ENCODE results near the gene PODXL2. TPM values are rescaled to one million over a fixed set of nuclear protein-coding genes. Genes with fewer than 3 reads are reported as not detected.

The PODXL2 gene
- total RNA-seq, 2 experiments from 2014 or later: 4.0 to 4.2 TPM

DNA sequence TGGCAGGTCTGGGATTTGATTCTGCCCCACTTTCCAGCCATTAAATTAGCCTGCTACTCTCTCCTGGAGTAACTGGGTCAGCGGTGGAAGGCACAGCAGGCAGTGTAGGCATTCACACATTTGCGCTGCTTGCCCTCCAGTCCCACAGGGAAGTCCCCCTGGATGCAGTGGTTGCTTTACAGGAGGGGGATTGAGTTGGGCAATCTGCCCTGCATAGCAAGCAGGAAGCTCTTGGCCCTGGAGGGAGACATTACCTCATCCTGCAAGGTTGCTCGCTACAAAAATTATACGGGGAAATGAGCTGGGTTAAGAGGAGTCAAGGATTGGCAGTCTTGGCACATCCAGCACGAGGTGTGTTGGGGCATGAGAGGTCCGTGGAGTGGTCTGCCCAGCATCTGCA lies 16.0 kb upstream of the PODXL2 start:
- CTCF ChIA-PET: no interaction called here
- intact Hi-C loops (cut with DNase I, micrococcal nuclease): no loop called here
- H3K27ac ChIP-seq (ENCODE audit: low read depth in 1 of 2, low read length in 2 of 2): no peak overlapping the region
- no peaks in the 10 kb centered on the region for H3K9me3 ChIP-seq (ENCODE audit: control insufficient read depth in 1 of 2, insufficient read depth in 1 of 2, low read length in 2 of 2)
- H3K4me3 Mint-ChIP-seq: no peak overlapping the region
- no peak overlapping the region for H3K27ac Mint-ChIP-seq
- DNase-seq (no peak), ATAC-seq (ENCODE audit: poor library complexity) (no peak)
- POLR2A ChIA-PET: no interaction called here
- no peaks in the 10 kb centered on the region for H3K4me1 Mint-ChIP-seq (ENCODE audit: low read depth)
- H3K9me3 Mint-ChIP-seq: no peaks in the 10 kb centered on the region
- no peaks in the 10 kb centered on the region for H3K27me3 Mint-ChIP-seq
- TF ChIP-seq CTCF (IDR thresholded peaks at IDR 0.05): no peak
- H3K4me3 ChIP-seq (ENCODE audit: low read length): no peak overlapping the region
- H3K4me1 ChIP-seq (ENCODE audit: insufficient read depth, low read length): no peaks in the 10 kb centered on the region
- peaks cover 60% of the 10 kb centered on the region for H3K36me3 Mint-ChIP-seq (ENCODE audit: low read depth)
- peaks cover 32% of the 10 kb centered on the region for H3K36me3 ChIP-seq (ENCODE audit: insufficient read depth, low read length)
- no peaks in the 10 kb centered on the region for H3K27me3 ChIP-seq (ENCODE audit: control insufficient read depth in 1 of 2, insufficient read depth in 2 of 2, low read length in 2 of 2)

DNA sequence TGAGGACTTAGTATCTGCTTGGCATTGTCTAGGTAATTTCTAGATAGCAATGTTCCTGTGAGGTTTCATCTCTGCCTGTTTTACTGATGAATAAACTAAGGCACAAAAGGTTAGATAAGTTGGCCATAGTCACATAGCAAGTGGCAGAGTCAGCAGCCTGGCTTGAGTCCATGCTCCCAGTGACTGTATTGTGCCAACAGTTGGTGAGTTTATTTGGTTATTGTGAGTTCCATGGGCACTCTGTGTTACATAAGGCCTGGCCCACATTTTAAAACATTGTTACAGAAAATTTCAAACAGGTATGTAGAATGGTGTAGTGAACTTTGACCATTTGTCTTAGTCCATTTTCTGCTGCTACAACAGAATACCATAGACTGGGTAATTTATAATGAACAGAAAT lies 15.6 kb upstream of the PODXL2 start:
- H3K27me3 ChIP-seq (ENCODE audit: control insufficient read depth in 1 of 2, insufficient read depth in 2 of 2, low read length in 2 of 2): no peaks in the 10 kb centered on the region
- H3K9me3 ChIP-seq (ENCODE audit: control insufficient read depth in 1 of 2, insufficient read depth in 1 of 2, low read length in 2 of 2): no peaks in the 10 kb centered on the region
- intact Hi-C loops (cut with DNase I, micrococcal nuclease): no loop called here
- Mint-ChIP-seq H3K27me3 (no peaks in the 10 kb centered on the region), H3K27ac (no peak overlapping the region), H3K4me1 (ENCODE audit: low read depth) (no peaks in the 10 kb centered on the region), H3K4me3 (no peak overlapping the region), H3K9me3 (no peaks in the 10 kb centered on the region), H3K36me3 (ENCODE audit: low read depth) (peaks cover 59% of the 10 kb centered on the region)
- ChIA-PET CTCF (no interaction called here), POLR2A (no interaction called here)
- H3K4me3 ChIP-seq (ENCODE audit: low read length): no peak overlapping the region
- ATAC-seq (ENCODE audit: poor library complexity): no peak
- no peak for DNase-seq
- H3K27ac ChIP-seq (ENCODE audit: low read depth in 1 of 2, low read length in 2 of 2): no peak overlapping the region
- no peak for TF ChIP-seq CTCF (IDR thresholded peaks at IDR 0.05)
- peaks cover 34% of the 10 kb centered on the region for H3K36me3 ChIP-seq (ENCODE audit: insufficient read depth, low read length)
- H3K4me1 ChIP-seq (ENCODE audit: insufficient read depth, low read length): no peaks in the 10 kb centered on the region

GRCh38 chr3:127614928-127615589 lies 13.9 kb upstream of the PODXL2 start:
- intact Hi-C loops (cut with DNase I, micrococcal nuclease): no loop called here
- Mint-ChIP-seq H3K9me3 (no peaks in the 10 kb centered on the region), H3K4me3 (no peak overlapping the region), H3K27me3 (no peaks in the 10 kb centered on the region), H3K27ac (no peak overlapping the region), H3K4me1 (ENCODE audit: low read depth) (no peaks in the 10 kb centered on the region), H3K36me3 (ENCODE audit: low read depth) (peaks cover 59% of the 10 kb centered on the region)
- CTCF ChIA-PET: interaction anchor here (1.4 kb wide), 1 partner anchor 13 kb away, joined by 3 read pairs; no protein-coding TSS in a partner anchor
- no peaks in the 10 kb centered on the region for H3K27me3 ChIP-seq (ENCODE audit: control insufficient read depth in 1 of 2, insufficient read depth in 2 of 2, low read length in 2 of 2)
- peaks cover 27% of the 10 kb centered on the region for H3K36me3 ChIP-seq (ENCODE audit: insufficient read depth, low read length)
- no peak overlapping the region for H3K4me3 ChIP-seq (ENCODE audit: low read length)
- no peaks in the 10 kb centered on the region for H3K9me3 ChIP-seq (ENCODE audit: control insufficient read depth in 1 of 2, insufficient read depth in 1 of 2, low read length in 2 of 2)
- ATAC-seq (ENCODE audit: poor library complexity) (no peak), DNase-seq (no peak)
- no peaks in the 10 kb centered on the region for H3K4me1 ChIP-seq (ENCODE audit: insufficient read depth, low read length)
- POLR2A ChIA-PET: no interaction called here
- TF ChIP-seq CTCF (IDR thresholded peaks at IDR 0.05): no peak
- no peak overlapping the region for H3K27ac ChIP-seq (ENCODE audit: low read depth in 1 of 2, low read length in 2 of 2)

Measured in CD4-positive, alpha-beta T cell (primary cell).